ENCODE data around the gene RPL37.

The RPL37 gene

GRCh38 chr5:40841068-40841805 lies 6.2 kb upstream of the RPL37 start, which contains the start of gene CARD6 (continued):
- TF ChIP-seq ZNF791 (tag by site-specific recombination; IDR thresholded peaks at IDR 0.05) (no peak), FEZF1 (tag by site-specific recombination; IDR thresholded peaks at IDR 0.05) (peak; percentile 88), ZBTB49 (tag by site-specific recombination; IDR thresholded peaks at IDR 0.05; ENCODE audit: low read depth) (no peak), ZNF596 (tag by site-specific recombination; IDR thresholded peaks at IDR 0.05) (no peak), KLF7 (tag by site-specific recombination; IDR thresholded peaks at IDR 0.05; ENCODE audit: borderline replicate concordance) (no peak), HOXA7 (CRISPR knock-in tag; IDR thresholded peaks at IDR 0.05; ENCODE audit: borderline replicate concordance) (no peak), ZBTB7A (tag by site-specific recombination; IDR thresholded peaks at IDR 0.05; ENCODE audit: low read depth) (no peak), HOXC10 (CRISPR knock-in tag; IDR thresholded peaks at IDR 0.05) (no peak), ZNF558 (tag by site-specific recombination; IDR thresholded peaks at IDR 0.05) (no peak), ZNF561 (tag by site-specific recombination; IDR thresholded peaks at IDR 0.05; ENCODE audit: borderline replicate concordance) (no peak), PATZ1 (tag by site-specific recombination; IDR thresholded peaks at IDR 0.05) (no peak), ZBTB44 (tag by site-specific recombination; IDR thresholded peaks at IDR 0.05) (0 out of 2 replicates have a peak, but pooled peaks have one; percentile 26), ZBTB11 (tag by site-specific recombination; conservative IDR thresholded peaks at IDR 0.05; ENCODE audit: low read depth) (no peak), SP3 (tag by site-specific recombination; IDR thresholded peaks at IDR 0.05) (0 out of 2 replicates have a peak, but pooled peaks have one; percentile 4), SCRT1 (tag by site-specific recombination; IDR thresholded peaks at IDR 0.05; ENCODE audit: borderline replicate concordance) (no peak), ZNF560 (tag by site-specific recombination; IDR thresholded peaks at IDR 0.05; ENCODE audit: borderline replicate concordance) (no peak), ZNF280D (tag by site-specific recombination; IDR thresholded peaks at IDR 0.05) (no peak), ZBTB17 (tag by site-specific recombination; IDR thresholded peaks at IDR 0.05) (peak; percentile 77), ZBTB48 (tag by site-specific recombination; IDR thresholded peaks at IDR 0.05) (no peak), ZEB2 (tag by site-specific recombination; IDR thresholded peaks at IDR 0.05) (no peak), ZNF37A (tag by site-specific recombination; IDR thresholded peaks at IDR 0.05) (no peak), PRDM6 (tag by site-specific recombination; IDR thresholded peaks at IDR 0.05) (peak; percentile 84), ZNF580 (tag by site-specific recombination; IDR thresholded peaks at IDR 0.05) (no peak), ZNF677 (tag by site-specific recombination; IDR thresholded peaks at IDR 0.05) (no peak), ZFP37 (tag by site-specific recombination; IDR thresholded peaks at IDR 0.05) (no peak)

Measured in HEK293 (cell line).